Measurements from ENCODE around the gene CELSR1.

DNA sequence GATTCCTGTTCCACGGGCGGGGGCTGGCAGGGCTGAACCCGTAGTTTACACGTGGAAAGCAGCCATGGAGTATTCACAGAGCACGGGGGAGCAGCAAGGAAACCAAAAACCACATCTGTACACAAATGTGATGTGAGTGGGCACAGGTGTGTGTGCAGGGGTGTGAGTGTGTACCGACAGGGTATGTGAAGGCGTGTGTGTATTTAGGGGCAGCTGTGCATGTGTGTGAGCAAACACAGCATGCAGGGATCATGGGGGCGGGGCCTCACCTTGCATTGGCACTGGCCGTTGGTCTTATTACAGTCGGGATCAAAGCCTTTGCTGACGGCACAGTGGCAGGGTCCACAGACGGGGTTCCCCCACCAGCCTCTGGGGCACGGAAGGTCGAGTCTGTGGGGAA, 143.5 kb downstream of the CELSR1 start:
- TF ChIP-seq, protein P1, sequence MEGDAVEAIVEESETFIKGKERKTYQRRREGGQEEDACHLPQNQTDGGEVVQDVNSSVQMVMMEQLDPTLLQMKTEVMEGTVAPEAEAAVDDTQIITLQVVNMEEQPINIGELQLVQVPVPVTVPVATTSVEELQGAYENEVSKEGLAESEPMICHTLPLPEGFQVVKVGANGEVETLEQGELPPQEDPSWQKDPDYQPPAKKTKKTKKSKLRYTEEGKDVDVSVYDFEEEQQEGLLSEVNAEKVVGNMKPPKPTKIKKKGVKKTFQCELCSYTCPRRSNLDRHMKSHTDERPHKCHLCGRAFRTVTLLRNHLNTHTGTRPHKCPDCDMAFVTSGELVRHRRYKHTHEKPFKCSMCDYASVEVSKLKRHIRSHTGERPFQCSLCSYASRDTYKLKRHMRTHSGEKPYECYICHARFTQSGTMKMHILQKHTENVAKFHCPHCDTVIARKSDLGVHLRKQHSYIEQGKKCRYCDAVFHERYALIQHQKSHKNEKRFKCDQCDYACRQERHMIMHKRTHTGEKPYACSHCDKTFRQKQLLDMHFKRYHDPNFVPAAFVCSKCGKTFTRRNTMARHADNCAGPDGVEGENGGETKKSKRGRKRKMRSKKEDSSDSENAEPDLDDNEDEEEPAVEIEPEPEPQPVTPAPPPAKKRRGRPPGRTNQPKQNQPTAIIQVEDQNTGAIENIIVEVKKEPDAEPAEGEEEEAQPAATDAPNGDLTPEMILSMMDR (IDR thresholded peaks at IDR 0.05), result no peak
- no peak for TF ChIP-seq SIN3A (IDR thresholded peaks at IDR 0.05; ENCODE audit: borderline replicate concordance, insufficient read depth, low read depth, low read length)
- TF ChIP-seq TCF7L2 (IDR thresholded peaks at IDR 0.05; ENCODE audit: low read depth, low read length), result no peak
